ENCODE data around the gene PDYN.

Gene PDYN

GRCh38 chr20:1931830-1932229 is 62.0 kb downstream of the PDYN start:
- TF ChIP-seq ZNF8 (CRISPR knock-in tag; IDR thresholded peaks at IDR 0.05): no peak
- no peak for TF ChIP-seq CSRNP3 (CRISPR knock-in tag; IDR thresholded peaks at IDR 0.05)
- TF ChIP-seq ESRRG (CRISPR knock-in tag; IDR thresholded peaks at IDR 0.05): no peak
- TF ChIP-seq ARNTL (CRISPR knock-in tag; IDR thresholded peaks at IDR 0.05; ENCODE audit: borderline replicate concordance, low read depth): no peak
- no peak for TF ChIP-seq POU6F1 (CRISPR knock-in tag; IDR thresholded peaks at IDR 0.05; ENCODE audit: borderline replicate concordance, low read depth)
- no peak for TF ChIP-seq OSR1 (CRISPR knock-in tag; IDR thresholded peaks at IDR 0.05)

GRCh38 chr20:1930165-1930564 is 63.7 kb downstream of the PDYN start:
- no peak for ATAC-seq

More at GRCh38 chr20:1931830-1932229, 62.0 kb downstream of the PDYN start:
- ATAC-seq: no peak

GRCh38 chr20:1929460-1929859 is 64.4 kb downstream of the PDYN start:
- no peak for ATAC-seq
- TF ChIP-seq ZNF8 (CRISPR knock-in tag; IDR thresholded peaks at IDR 0.05) (no peak), ZFP3 (CRISPR knock-in tag; IDR thresholded peaks at IDR 0.05) (no peak), ZNF565 (CRISPR knock-in tag; conservative IDR thresholded peaks at IDR 0.05; ENCODE audit: low read depth) (no peak), CREB5 (CRISPR knock-in tag; IDR thresholded peaks at IDR 0.05; ENCODE audit: low read depth) (no peak), BACH2 (CRISPR knock-in tag; IDR thresholded peaks at IDR 0.05; ENCODE audit: borderline replicate concordance) (no peak), ISL1 (CRISPR knock-in tag; IDR thresholded peaks at IDR 0.05) (no peak), CSDC2 (CRISPR knock-in tag; IDR thresholded peaks at IDR 0.05) (no peak), ESRRG (CRISPR knock-in tag; IDR thresholded peaks at IDR 0.05) (no peak), GLIS3 (CRISPR knock-in tag; IDR thresholded peaks at IDR 0.05) (no peak), OSR1 (CRISPR knock-in tag; IDR thresholded peaks at IDR 0.05) (no peak), ARNTL (CRISPR knock-in tag; IDR thresholded peaks at IDR 0.05; ENCODE audit: borderline replicate concordance, low read depth) (no peak), ZC3H10 (CRISPR knock-in tag; IDR thresholded peaks at IDR 0.05) (no peak), TOX (CRISPR knock-in tag; IDR thresholded peaks at IDR 0.05; ENCODE audit: borderline replicate concordance) (no peak), RARB (CRISPR knock-in tag; IDR thresholded peaks at IDR 0.05) (no peak)

More at GRCh38 chr20:1930165-1930564, 63.7 kb downstream of the PDYN start:
- TF ChIP-seq ZNF565 (CRISPR knock-in tag; conservative IDR thresholded peaks at IDR 0.05; ENCODE audit: low read depth) (no peak), PATZ1 (CRISPR knock-in tag; IDR thresholded peaks at IDR 0.05; ENCODE audit: borderline replicate concordance) (no peak), ZFP3 (CRISPR knock-in tag; IDR thresholded peaks at IDR 0.05) (no peak), GLIS3 (CRISPR knock-in tag; IDR thresholded peaks at IDR 0.05) (no peak), ZNF70 (CRISPR knock-in tag; IDR thresholded peaks at IDR 0.05) (no peak)

GRCh38 chr20:1928782-1929181 is 65.1 kb downstream of the PDYN start:
- no peak for TF ChIP-seq BACH2 (CRISPR knock-in tag; IDR thresholded peaks at IDR 0.05; ENCODE audit: borderline replicate concordance)
- no peak for TF ChIP-seq ZFP3 (CRISPR knock-in tag; IDR thresholded peaks at IDR 0.05)
- no peak for TF ChIP-seq ARNTL (CRISPR knock-in tag; IDR thresholded peaks at IDR 0.05; ENCODE audit: borderline replicate concordance, low read depth)
- no peak for ATAC-seq

All from SK-N-SH treated with all-trans-retinoic acid at 6 μM for 48 hours (cell line).